Gastrocnemius medialis (tissue), 4 donors: Measurements from ENCODE around the gene ACKR2. TPM values are rescaled to one million over a fixed set of nuclear protein-coding genes. Genes with fewer than 3 reads are reported as not detected.

Source experiments
- ATAC-seq, 2 donors: fragments of 150-250 bp; one replicate each; pipeline ENCODE4 v1.9.1; 2016
- DNase-seq, 2 donors: peaks; one replicate each; pipeline ENCODE4 v3.0.0-alpha.2; 2019
- H3K27ac ChIP-seq, 4 donors: fragments of 200-600 bp; sonication (generic); 1 replicate in 1 of 4; 2 replicates in 3 of 4; pipeline ENCODE4 v1.5.1; 2016 to 2018; ENCODE audit warnings: mild to moderate bottlenecking in 2 of 4, moderate library complexity in 1 of 4
- H3K27me3 ChIP-seq, 3 donors: fragments of 200-600 bp; sonication (generic) in 2 of 3; 1 replicate in 1 of 3; 2 replicates in 2 of 3; pipeline versions ENCODE4 v1.5.1 to v1.6.0; 2016 to 2019; ENCODE audit warnings: mild to moderate bottlenecking in 1 of 3, moderate library complexity in 1 of 3
- H3K36me3 ChIP-seq, 2 donors: fragments of 200-600 bp; sonication (generic) in 1 of 2; one replicate each; pipeline ENCODE4 v1.5.1; 2017 to 2018
- H3K4me1 ChIP-seq, 2 donors: fragments of 200-600 bp; sonication (generic) in 1 of 2; one replicate each; pipeline ENCODE4 v1.5.1; 2016 to 2017; ENCODE audit warnings: mild to moderate bottlenecking in 2 of 2
- H3K4me3 ChIP-seq, 4 donors: fragments of 200-600 bp; sonication (generic) in 3 of 4; 1 replicate in 1 of 4; 2 replicates in 3 of 4; pipeline ENCODE4 v1.5.1; 2016 to 2019; ENCODE audit warnings: mild to moderate bottlenecking in 2 of 4
- H3K9me3 ChIP-seq, 3 donors: fragments of 200-600 bp; sonication (generic) in 2 of 3; 1 replicate in 1 of 3; 2 replicates in 2 of 3; pipeline ENCODE4 v1.5.1; 2016 to 2019
- POLR2A ChIP-seq, 2 donors: fragments of 450-650 bp; IDR thresholded peaks; one replicate each; pipeline ENCODE4 v1.6.1; 2017; ENCODE audit warnings: antibody characterized with exemption in 2 of 2, mild to moderate bottlenecking in 2 of 2, moderate library complexity in 2 of 2
- in situ Hi-C, 4 donors: fragments of 200-750 bp; cut with MboI; loops; one replicate each; pipeline versions ENCODE4 v1.15.0 to v1.8.0; 2017; ENCODE audit warnings: low sequenced_read_pairs in 4 of 4
- intact Hi-C: fragments of 100-400 bp; cut with DNase I; formaldehyde crosslinking; loops from one replicate; pipeline ENCODE4 v1.15.1; 2023; ENCODE audit warnings: low total_unique reads
- total RNA-seq, 4 donors: library from RNA; depleted of rRNA; stranded (reverse); fragments of >200 nt; gene quantifications; one replicate each; pipeline versions ENCODE4 v1.1.0 to v1.2.3, GENCODE V29; 2016
- TF ChIP-seq, protein P1 (sequence below), 5 experiments: fragments of 450-650 bp in 3 of 5; fragments of 200-600 bp in 2 of 5; sonication (generic) in 2 of 5; IDR thresholded peaks in 4 of 5; conservative IDR thresholded peaks in 1 of 5; 1 replicate in 4 of 5; 2 replicates in 1 of 5; pipeline ENCODE4 v1.5.1; 2016 to 2019; ENCODE audit warnings: antibody characterized with exemption in 5 of 5, mild to moderate bottlenecking in 3 of 5, moderate library complexity in 3 of 5

Gene ACKR2
- total RNA-seq, 4 donors from 2014 or later: 0.23 to 1.1 (median 0.51) TPM; not detected in 1

DNA sequence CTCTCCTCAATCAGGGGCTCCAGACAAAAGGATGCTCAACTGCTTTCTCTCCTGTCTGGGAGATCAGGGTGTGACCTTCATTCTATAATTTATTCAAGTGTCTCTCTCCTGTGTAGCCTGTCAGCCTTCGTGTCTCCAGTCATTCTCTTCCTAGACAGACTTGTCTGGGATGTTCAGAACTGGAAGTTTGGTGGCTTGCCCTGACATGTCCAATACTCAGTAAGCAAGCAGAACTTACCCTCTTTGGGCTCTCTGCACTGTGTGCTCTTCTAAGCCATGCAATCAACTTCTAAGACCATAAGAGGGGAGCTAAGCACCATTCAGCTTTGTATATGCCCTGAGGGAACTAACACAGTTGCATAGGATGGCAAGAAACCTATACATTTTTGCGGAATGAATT, 14.1 kb downstream of the ACKR2 start:
- intact Hi-C loops (no loop called here), in situ Hi-C loops (no loop called here)
- ATAC-seq: no peak
- DNase-seq: no peak
- Histone ChIP-seq H3K9me3 (no peaks in the 10 kb centered on the region), H3K27ac (no peak overlapping the region), H3K27me3 (no peaks in the 10 kb centered on the region), H3K4me1 (no peaks in the 10 kb centered on the region), H3K36me3 (no peaks in the 10 kb centered on the region), H3K4me3 (no peak overlapping the region)
- TF ChIP-seq POLR2A (IDR thresholded peaks at IDR 0.05): no peak
- TF ChIP-seq, protein P1, sequence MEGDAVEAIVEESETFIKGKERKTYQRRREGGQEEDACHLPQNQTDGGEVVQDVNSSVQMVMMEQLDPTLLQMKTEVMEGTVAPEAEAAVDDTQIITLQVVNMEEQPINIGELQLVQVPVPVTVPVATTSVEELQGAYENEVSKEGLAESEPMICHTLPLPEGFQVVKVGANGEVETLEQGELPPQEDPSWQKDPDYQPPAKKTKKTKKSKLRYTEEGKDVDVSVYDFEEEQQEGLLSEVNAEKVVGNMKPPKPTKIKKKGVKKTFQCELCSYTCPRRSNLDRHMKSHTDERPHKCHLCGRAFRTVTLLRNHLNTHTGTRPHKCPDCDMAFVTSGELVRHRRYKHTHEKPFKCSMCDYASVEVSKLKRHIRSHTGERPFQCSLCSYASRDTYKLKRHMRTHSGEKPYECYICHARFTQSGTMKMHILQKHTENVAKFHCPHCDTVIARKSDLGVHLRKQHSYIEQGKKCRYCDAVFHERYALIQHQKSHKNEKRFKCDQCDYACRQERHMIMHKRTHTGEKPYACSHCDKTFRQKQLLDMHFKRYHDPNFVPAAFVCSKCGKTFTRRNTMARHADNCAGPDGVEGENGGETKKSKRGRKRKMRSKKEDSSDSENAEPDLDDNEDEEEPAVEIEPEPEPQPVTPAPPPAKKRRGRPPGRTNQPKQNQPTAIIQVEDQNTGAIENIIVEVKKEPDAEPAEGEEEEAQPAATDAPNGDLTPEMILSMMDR (IDR thresholded peaks at IDR 0.05 in 4 of 5, conservative IDR thresholded peaks at IDR 0.05 in 1 of 5): no peak

DNA sequence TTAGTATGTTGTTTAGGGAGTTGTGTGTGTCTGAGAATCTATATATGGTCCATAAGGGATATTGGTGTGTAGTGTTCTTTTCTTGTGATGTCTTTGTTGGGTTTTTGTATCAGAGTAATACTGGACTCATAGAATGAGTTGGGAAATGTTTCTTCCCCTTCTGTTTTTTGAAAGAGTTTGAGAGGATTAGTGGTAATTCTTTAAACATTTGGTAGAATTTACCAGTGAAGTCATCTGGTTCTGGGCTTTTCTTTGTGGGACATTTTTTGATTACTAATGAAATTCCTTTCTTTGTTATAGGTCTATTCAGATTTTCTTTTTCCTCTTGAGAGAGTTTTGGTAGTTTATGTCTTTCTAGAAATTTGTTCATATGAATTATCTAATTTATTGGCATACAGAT, 16.9 kb downstream of the ACKR2 start:
- no peaks in the 10 kb centered on the region for H3K27me3 ChIP-seq
- no peak overlapping the region for H3K27ac ChIP-seq
- H3K4me3 ChIP-seq: no peak overlapping the region
- H3K9me3 ChIP-seq: no peaks in the 10 kb centered on the region
- H3K4me1 ChIP-seq: no peaks in the 10 kb centered on the region
- TF ChIP-seq, protein P1 (IDR thresholded peaks at IDR 0.05 in 4 of 5, conservative IDR thresholded peaks at IDR 0.05 in 1 of 5): no peak
- TF ChIP-seq POLR2A (IDR thresholded peaks at IDR 0.05): no peak
- ATAC-seq (no peak), DNase-seq (no peak)
- in situ Hi-C loops (no loop called here), intact Hi-C loops (no loop called here)
- no peaks in the 10 kb centered on the region for H3K36me3 ChIP-seq

DNA sequence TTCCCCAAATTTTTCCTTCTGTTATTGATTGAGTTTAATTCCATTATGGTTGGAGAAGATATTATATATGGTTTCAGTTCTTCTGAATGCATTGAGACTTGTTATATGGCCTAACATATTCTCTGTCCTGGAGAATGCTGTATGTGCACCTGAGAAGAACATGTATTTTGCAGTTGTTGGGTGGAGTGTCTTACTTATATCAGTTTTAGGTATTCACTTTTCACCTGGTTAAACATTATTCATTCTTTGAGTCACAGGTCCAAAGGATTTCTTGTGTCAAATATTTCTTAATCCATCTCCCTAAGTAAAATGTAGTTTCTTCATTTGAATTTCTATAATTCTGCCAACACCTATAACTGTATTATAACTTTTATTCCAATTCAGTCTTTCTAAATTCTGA, 17.8 kb downstream of the ACKR2 start:
- H3K4me1 ChIP-seq: no peaks in the 10 kb centered on the region
- intact Hi-C loops: no loop called here
- H3K9me3 ChIP-seq: no peaks in the 10 kb centered on the region
- DNase-seq (no peak), ATAC-seq (no peak)
- no peaks in the 10 kb centered on the region for H3K27me3 ChIP-seq
- no peak overlapping the region for H3K4me3 ChIP-seq
- in situ Hi-C loops: no loop called here
- TF ChIP-seq, protein P1 (IDR thresholded peaks at IDR 0.05 in 4 of 5, conservative IDR thresholded peaks at IDR 0.05 in 1 of 5): no peak
- no peak for TF ChIP-seq POLR2A (IDR thresholded peaks at IDR 0.05)
- H3K27ac ChIP-seq: no peak overlapping the region
- H3K36me3 ChIP-seq: no peaks in the 10 kb centered on the region

DNA sequence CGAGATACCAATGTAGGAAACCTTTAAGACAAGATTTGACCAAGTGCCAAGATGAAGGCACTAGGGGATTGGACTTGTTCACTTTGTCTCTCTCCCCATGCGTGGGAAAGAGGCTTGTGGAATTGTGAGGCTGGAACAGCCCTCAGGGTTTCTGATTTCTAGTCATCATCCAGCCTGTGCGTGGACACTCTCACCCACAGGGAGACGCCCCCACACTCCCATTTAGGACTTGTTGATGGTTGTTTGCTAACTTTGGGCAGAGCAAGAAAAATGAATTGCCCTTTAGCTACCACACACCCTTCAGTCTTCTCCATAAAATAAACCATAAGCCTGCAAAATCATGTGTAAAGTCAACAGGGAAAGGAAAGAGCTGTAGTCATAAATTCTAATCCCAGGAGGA, 18.4 kb downstream of the ACKR2 start:
- no peak for TF ChIP-seq POLR2A (IDR thresholded peaks at IDR 0.05)
- TF ChIP-seq, protein P1 (IDR thresholded peaks at IDR 0.05 in 4 of 5, conservative IDR thresholded peaks at IDR 0.05 in 1 of 5): no peak
- H3K4me1 ChIP-seq: no peaks in the 10 kb centered on the region
- in situ Hi-C loops (no loop called here), intact Hi-C loops (no loop called here)
- no peaks in the 10 kb centered on the region for H3K9me3 ChIP-seq
- no peak overlapping the region for H3K4me3 ChIP-seq
- no peaks in the 10 kb centered on the region for H3K27me3 ChIP-seq
- no peak overlapping the region for H3K27ac ChIP-seq
- no peak for ATAC-seq
- no peak for DNase-seq
- H3K36me3 ChIP-seq: no peaks in the 10 kb centered on the region

DNA sequence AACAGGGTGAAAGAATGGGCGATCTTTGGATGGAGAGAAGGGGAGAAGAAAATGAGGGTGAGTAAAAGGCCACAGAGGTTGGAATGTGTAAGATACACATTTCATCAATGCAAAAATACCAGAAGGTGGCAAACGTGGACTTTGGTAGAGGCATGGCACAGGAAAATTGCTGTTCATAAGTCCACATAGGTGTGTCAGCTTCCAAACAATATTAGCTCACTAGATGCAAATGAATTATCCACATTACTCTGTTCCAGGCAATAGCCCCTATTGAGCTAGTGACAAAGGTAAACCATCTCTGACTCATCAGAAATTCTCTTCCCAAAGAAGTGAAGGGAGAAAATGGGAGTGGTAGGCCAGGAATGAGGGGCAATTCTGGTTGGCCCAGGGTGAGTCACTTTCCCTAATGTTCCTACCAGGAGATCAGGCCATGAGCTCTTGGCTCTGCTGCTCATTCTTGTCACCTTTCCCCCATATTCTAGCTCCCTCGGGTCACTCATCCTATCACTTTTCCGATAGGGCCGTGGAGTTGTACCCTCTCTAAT, 19.9 kb downstream of the ACKR2 start:
- in situ Hi-C loops: no loop called here
- Histone ChIP-seq H3K9me3 (no peaks in the 10 kb centered on the region), H3K36me3 (no peaks in the 10 kb centered on the region), H3K27ac (no peak overlapping the region), H3K4me1 (no peaks in the 10 kb centered on the region), H3K27me3 (no peaks in the 10 kb centered on the region), H3K4me3 (no peak overlapping the region)
- no peak for DNase-seq
- intact Hi-C loops: no loop called here
- TF ChIP-seq, protein P1 (IDR thresholded peaks at IDR 0.05 in 4 of 5, conservative IDR thresholded peaks at IDR 0.05 in 1 of 5): no peak
- no peak for TF ChIP-seq POLR2A (IDR thresholded peaks at IDR 0.05)
- no peak for ATAC-seq
